Ramos (cell line): Measurements from ENCODE around the gene BTBD10.

ENCODE experiments used
- in situ Hi-C: fragments of 300-500 bp; cut with MboI; formaldehyde crosslinking; loops from one replicate; pipeline ENCODE4 v1.14.3; 2022; ENCODE audit warnings: low sequenced_read_pairs; ENCODE audit not compliant: unreplicated experiment

The BTBD10 gene

GRCh38 chr11:13343931-13344717, 118.9 kb downstream of the BTBD10 start:
- in situ Hi-C loops = loop anchor here (10.0 kb wide), 1 partner anchor 379 kb away; no protein-coding TSS in a partner anchor

DNA sequence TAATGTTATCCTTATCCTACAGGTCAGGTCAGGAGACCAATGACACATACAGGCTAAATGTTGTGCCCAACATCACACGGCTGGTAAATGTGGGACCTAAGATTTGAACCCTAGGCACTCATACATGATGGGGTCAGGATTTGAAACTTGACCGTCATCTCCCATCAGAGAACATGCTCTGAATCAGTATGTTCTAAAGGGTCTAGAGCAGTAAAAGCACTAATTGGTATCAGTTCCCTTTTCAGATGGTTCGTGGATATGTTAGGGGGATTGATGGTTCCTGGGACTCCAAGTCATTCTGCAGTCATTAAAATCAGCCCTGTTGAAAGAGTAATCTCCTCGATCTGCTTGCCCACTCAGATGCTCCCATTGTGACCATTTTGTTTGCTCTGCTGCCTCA, 120.0 kb downstream of the BTBD10 start:
- in situ Hi-C loops = loop anchor here (10.0 kb wide), 1 partner anchor 378 kb away; no protein-coding TSS in a partner anchor

DNA sequence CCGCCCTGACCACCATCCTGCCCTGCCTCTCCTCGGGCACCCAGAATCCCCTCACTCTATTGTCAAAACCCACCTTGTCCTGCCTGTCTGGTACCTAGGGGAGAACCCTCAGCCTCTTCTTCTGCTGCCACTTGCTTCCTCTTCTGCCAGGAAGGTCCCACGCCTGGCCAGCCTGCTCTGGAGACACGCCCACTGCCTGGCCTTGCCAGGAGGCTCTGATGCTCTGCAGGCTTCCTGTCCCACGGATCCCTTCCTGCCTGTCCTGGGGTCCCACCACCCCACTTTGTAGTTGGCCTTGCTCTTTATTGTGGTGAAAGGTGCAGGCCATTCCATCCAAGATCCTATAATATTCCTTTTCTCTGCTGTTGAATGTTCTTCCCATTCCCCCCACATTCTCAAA, 122.0 kb downstream of the BTBD10 start:
- in situ Hi-C loops = loop anchor here (10.0 kb wide), 1 partner anchor 376 kb away; no protein-coding TSS in a partner anchor

GRCh38 chr11:13339195-13340153, 123.5 kb downstream of the BTBD10 start:
- in situ Hi-C loops = loop anchor here (10.0 kb wide), 1 partner anchor 375 kb away; no protein-coding TSS in a partner anchor

DNA sequence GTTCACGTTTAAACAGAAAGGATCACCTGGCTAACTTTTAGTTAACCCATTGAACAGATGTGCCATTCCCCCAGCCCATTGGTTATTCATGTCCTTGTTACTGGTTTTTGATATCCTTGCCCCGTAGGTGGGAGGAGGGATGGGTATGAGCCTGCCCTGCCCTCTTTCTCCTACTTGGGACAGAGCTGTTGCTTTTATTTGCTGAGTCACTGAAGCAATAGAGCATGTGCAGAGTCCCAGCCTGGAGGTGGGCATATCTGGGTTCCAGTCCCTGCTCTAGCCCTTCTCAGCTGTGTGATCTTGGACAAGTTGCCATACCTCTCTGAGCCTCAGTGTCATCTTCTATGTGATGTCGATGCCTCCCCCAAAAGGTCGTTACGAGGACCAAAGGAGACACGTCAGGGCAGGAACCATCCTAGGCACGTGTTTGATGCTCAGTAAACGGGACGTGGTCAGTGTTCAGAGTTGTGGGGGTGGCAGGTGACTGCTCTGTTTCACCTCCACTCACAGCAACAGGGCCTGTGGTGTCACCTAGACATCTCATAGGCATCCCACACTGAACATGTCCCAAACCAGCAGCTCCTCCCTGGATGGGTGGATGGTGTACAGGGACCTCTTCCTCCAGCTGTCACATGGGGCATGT, 124.5 kb downstream of the BTBD10 start:
- in situ Hi-C loops = no loop called here

GRCh38 chr11:13338019-13338426, 125.0 kb downstream of the BTBD10 start:
- in situ Hi-C loops = no loop called here
